Measurements from ENCODE around the gene SPAG5.

Gene SPAG5

GRCh38 chr17:28544402-28545140, 54.3 kb downstream of the SPAG5 start:
- DNase-seq, result no peak

GRCh38 chr17:28541439-28541838, 57.4 kb downstream of the SPAG5 start:
- DNase-seq, result no peak

- peak; percentile 56 for DNase-seq
Measured at GRCh38 chr17:28540231-28540630, 58.6 kb downstream of the SPAG5 start.

GRCh38 chr17:28538296-28538895, 60.4 kb downstream of the SPAG5 start:
- DNase-seq, result no peak

- DNase-seq, result no peak
Measured at GRCh38 chr17:28537219-28537610, 61.6 kb downstream of the SPAG5 start.

- no peak for DNase-seq
Measured at GRCh38 chr17:28536532-28537218, 62.1 kb downstream of the SPAG5 start.

- no peak for DNase-seq
Measured at GRCh38 chr17:28534740-28535375, 64.0 kb downstream of the SPAG5 start.

- DNase-seq, result no peak
Measured at GRCh38 chr17:28533091-28533807, 65.6 kb downstream of the SPAG5 start.

GRCh38 chr17:28532050-28532960, 66.5 kb downstream of the SPAG5 start:
- no peak for DNase-seq

GRCh38 chr17:28530926-28531325, 67.9 kb downstream of the SPAG5 start:
- no peak for DNase-seq

GRCh38 chr17:28530250-28530649, 68.6 kb downstream of the SPAG5 start:
- no peak for DNase-seq

GRCh38 chr17:28529013-28529400, 69.8 kb downstream of the SPAG5 start:
- no peak for DNase-seq

- DNase-seq, result no peak
Measured at GRCh38 chr17:28528327-28529012, 70.4 kb downstream of the SPAG5 start.

GRCh38 chr17:28527859-28528258, 71.0 kb downstream of the SPAG5 start:
- no peak for DNase-seq

Data from activated effector memory CD4-positive, alpha-beta T cell treated with anti-CD3 and anti-CD28 coated beads, Interleukin-2, amount 50 U/mL, for 16 hours (primary cell).